Measurements from ENCODE around the gene IFNAR1.

DNA sequence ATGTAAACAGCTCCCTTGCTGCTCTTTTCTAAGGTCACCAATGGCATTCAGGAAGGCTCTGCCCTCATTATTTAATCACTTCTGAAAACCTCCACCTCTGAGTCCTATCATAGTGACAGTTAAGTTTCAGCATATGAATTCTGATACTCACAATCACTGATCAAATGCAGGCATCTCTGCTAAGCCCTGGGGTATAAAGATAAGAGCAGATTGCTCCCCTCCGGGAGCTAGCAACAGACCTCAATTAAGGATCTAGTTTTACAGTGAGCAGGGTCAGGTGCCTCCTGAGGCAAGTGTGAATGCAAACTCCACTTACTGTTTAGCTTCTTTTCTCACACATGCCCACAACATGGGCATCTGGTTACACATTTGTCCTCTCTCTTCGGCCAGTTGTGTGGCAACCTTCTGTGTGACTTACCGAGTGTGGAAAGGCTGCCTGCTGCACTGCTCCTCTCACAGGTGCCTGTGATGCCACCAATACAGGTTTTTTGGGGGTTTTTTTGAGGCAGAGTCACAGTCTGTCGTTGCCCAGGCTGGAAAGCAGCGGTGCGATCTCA lies 43.6 kb upstream of the IFNAR1 start:
- TF ChIP-seq, protein P1, sequence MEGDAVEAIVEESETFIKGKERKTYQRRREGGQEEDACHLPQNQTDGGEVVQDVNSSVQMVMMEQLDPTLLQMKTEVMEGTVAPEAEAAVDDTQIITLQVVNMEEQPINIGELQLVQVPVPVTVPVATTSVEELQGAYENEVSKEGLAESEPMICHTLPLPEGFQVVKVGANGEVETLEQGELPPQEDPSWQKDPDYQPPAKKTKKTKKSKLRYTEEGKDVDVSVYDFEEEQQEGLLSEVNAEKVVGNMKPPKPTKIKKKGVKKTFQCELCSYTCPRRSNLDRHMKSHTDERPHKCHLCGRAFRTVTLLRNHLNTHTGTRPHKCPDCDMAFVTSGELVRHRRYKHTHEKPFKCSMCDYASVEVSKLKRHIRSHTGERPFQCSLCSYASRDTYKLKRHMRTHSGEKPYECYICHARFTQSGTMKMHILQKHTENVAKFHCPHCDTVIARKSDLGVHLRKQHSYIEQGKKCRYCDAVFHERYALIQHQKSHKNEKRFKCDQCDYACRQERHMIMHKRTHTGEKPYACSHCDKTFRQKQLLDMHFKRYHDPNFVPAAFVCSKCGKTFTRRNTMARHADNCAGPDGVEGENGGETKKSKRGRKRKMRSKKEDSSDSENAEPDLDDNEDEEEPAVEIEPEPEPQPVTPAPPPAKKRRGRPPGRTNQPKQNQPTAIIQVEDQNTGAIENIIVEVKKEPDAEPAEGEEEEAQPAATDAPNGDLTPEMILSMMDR (IDR thresholded peaks at IDR 0.05) = no peak
- TF ChIP-seq EZH2 (IDR thresholded peaks at IDR 0.05; ENCODE audit: borderline replicate concordance, insufficient read depth, low read depth, low read length, poor library complexity, severe bottlenecking) = no peak
